K562 (cell line): Measurements from ENCODE around the gene SFTPB. TPM values are rescaled to one million over a fixed set of nuclear protein-coding genes. Genes with fewer than 3 reads are reported as not detected.

Source experiments
- ATAC-seq: fragments of 200-7000 bp; cut with Tn5 transposase; 3 replicates; pipeline ENCODE4 v1.9.1; 2020; ENCODE audit warnings: moderate library complexity
- BruUV-seq: library from RNA; stranded (reverse); fragments of 400-500 nt; replicated peaks from 2 replicates; lab custom pipeline; 2021; lab: Mats Ljungman, UMichigan
- CTCF ChIA-PET: fragments of 300-600 bp; formaldehyde crosslinking; extraction: SDS; loops from one replicate; lab custom pipeline; 2021; ENCODE audit warnings: low intra/inter-chr PET ratio; lab: Yijun Ruan, JAX
- POLR2A ChIA-PET: fragments of 300-600, 350-650 bp; sonication (Branson Sonifier 250); formaldehyde crosslinking; extraction: SDS; loops from one replicate; lab custom pipeline; 2021; ENCODE audit warnings: antibody characterized with exemption, inconsistent platforms; lab: Yijun Ruan, JAX
- DNase-seq, 4 experiments: peaks; one replicate each; pipeline versions ENCODE4 v3.0.0 to v3.0.0-alpha.2; 2011 to 2018; ENCODE audit warnings: low spot score in 3 of 4, mixed read lengths in 3 of 4; ENCODE audit errors: extremely low read depth in 1 of 4
- FAIRE-seq: peaks from 2 replicates; lab custom pipeline; 2011; peaks lifted over from hg19 to GRCh38; lab: Jason Lieb, UNC
- H2AFZ ChIP-seq: 2 replicates; pipeline ENCODE4 v1.6.0; 2011; ENCODE audit warnings: low read depth, low read length, control low read depth, inconsistent platforms
- H3K27ac ChIP-seq: fragments of 200-600 bp; 3 replicates; pipeline ENCODE4 v1.8.0; 2011; ENCODE audit warnings: low read depth, mild to moderate bottlenecking, control low read depth, inconsistent platforms, low read length, moderate library complexity, mixed read lengths; ENCODE audit errors: extremely low read depth
- H3K27me3 ChIP-seq, 2 experiments: fragments of 300-600 bp in 1 of 2; 2 replicates in 1 of 2; 3 replicates in 1 of 2; pipeline versions ENCODE4 v1.6.0 to v1.8.0; 2011; ENCODE audit warnings: inconsistent platforms in 2 of 2, low read length in 2 of 2, mild to moderate bottlenecking in 1 of 2, mixed read lengths in 1 of 2, moderate library complexity in 1 of 2; ENCODE audit not compliant: control insufficient read depth in 2 of 2, insufficient read depth in 2 of 2
- H3K36me3 ChIP-seq: fragments of 300-600 bp; 3 replicates; pipeline ENCODE4 v1.8.0; 2011; ENCODE audit warnings: mild to moderate bottlenecking, low read length, inconsistent platforms; ENCODE audit not compliant: control insufficient read depth, insufficient read depth
- H3K4me1 ChIP-seq, 2 experiments: fragments of 200-600 bp in 1 of 2; replicated peaks in 1 of 2; 2 replicates in 1 of 2; 3 replicates in 1 of 2; pipeline versions ENCODE4 v1.5.1 to v1.8.0; 2011; ENCODE audit warnings: inconsistent platforms in 2 of 2, low read length in 2 of 2, mild to moderate bottlenecking in 1 of 2, mixed read lengths in 1 of 2, moderate library complexity in 1 of 2; ENCODE audit not compliant: control insufficient read depth in 2 of 2, insufficient read depth in 2 of 2
- H3K4me2 ChIP-seq: 2 replicates; pipeline ENCODE4 v1.6.1; 2011; ENCODE audit warnings: low read length, control low read depth, inconsistent platforms, mixed read lengths; ENCODE audit not compliant: insufficient read depth
- H3K4me3 ChIP-seq: fragments of 200-600 bp; sonication (generic), shearing (Covaris generic); 2 replicates; pipeline ENCODE4 v1.5.1; 2016; ENCODE audit warnings: control low read depth, inconsistent platforms
- H3K79me2 ChIP-seq: fragments of 200-600 bp; 3 replicates; pipeline ENCODE4 v1.8.0; 2011; ENCODE audit warnings: low read length, inconsistent platforms; ENCODE audit not compliant: control insufficient read depth, insufficient read depth
- H3K9ac ChIP-seq, 2 experiments: 2 replicates each; pipeline versions ENCODE4 v1.6.0 to v1.6.1; 2011; ENCODE audit warnings: low read depth in 2 of 2, low read length in 2 of 2, control low read depth in 1 of 2, inconsistent platforms in 1 of 2, mild to moderate bottlenecking in 1 of 2, mixed read lengths in 1 of 2; ENCODE audit not compliant: insufficient read depth in 1 of 2
- H3K9me1 ChIP-seq: one replicate; pipeline ENCODE4 v1.6.0; 2011; ENCODE audit warnings: inconsistent platforms, mild to moderate bottlenecking, low read length, moderate library complexity; ENCODE audit not compliant: control insufficient read depth, insufficient read depth
- H3K9me3 ChIP-seq: replicated peaks from 2 replicates; pipeline ENCODE4 v1.5.1; 2011; ENCODE audit warnings: low read depth, low read length, inconsistent platforms; ENCODE audit not compliant: control insufficient read depth, insufficient read depth
- H4K20me1 ChIP-seq: replicated peaks from 2 replicates; pipeline ENCODE4 v1.6.1; 2011; ENCODE audit warnings: low read length, inconsistent platforms, mixed read lengths; ENCODE audit not compliant: control insufficient read depth, insufficient read depth
- ASH1L ChIP-seq: fragments of 450-650 bp; IDR thresholded peaks from 2 replicates; pipeline ENCODE4 v1.6.1; 2018; ENCODE audit warnings: borderline replicate concordance, mild to moderate bottlenecking, low read depth; ENCODE audit not compliant: partially characterized antibody
- L3MBTL2 ChIP-seq: fragments of 450-650 bp; IDR thresholded peaks from 2 replicates; pipeline ENCODE4 v1.6.1; 2016; ENCODE audit warnings: mild to moderate bottlenecking, moderate library complexity
- LARP7 ChIP-seq: fragments of 450-650 bp; IDR thresholded peaks from 2 replicates; pipeline ENCODE4 v1.6.1; 2016
- ZNF695 ChIP-seq: fragments of 450-650 bp; formaldehyde crosslinking; IDR thresholded peaks from 2 replicates; pipeline ENCODE4 v1.4.0; 2020; ENCODE audit warnings: mild to moderate bottlenecking, moderate library complexity
- WGBS: fragments of 100-300 bp; shearing (Covaris generic); methylation state at CpG from one replicate; pipeline ENCODE4 v1.1.6; 2016; ENCODE audit warnings: low coverage, mixed read lengths; ENCODE audit not compliant: insufficient coverage; ENCODE audit errors: missing lambda C conversion rate; 5-methylcytosine and 5-hydroxymethylcytosine counted together
- in situ Hi-C: fragments of 300-500 bp; cut with MboI; formaldehyde crosslinking; loops from 4 replicates; pipeline ENCODE4 v1.15.0; 2018; ENCODE audit warnings: inconsistent platforms, mixed read lengths
- intact Hi-C: fragments of 100-400 bp; cut with micrococcal nuclease; formaldehyde crosslinking; loops from 2 replicates; pipeline ENCODE4 v1.14.2; 2022
- polyA plus RNA-seq, 8 experiments: library from polyadenylated mRNA; depleted of rRNA in 4 of 8; stranded (reverse) in 5 of 8; unstranded in 3 of 8; fragments of >200 nt; fragmentation: Nextera tagmentation in 2 of 8; fragmentation: Illumina TruSeq in 1 of 8; extraction: Ambion mirVana in 2 of 8; extraction: Trizol in 1 of 8; gene quantifications; 2 replicates each; pipeline versions ENCODE4 v1.2.1 to v1.2.3, GENCODE V29; 2011 to 2014; ENCODE audit warnings: inconsistent platforms in 1 of 8, missing spikeins in 1 of 8
- total RNA-seq, 7 experiments: library from RNA; depleted of rRNA in 6 of 7; stranded (reverse); fragments of >200 nt in 6 of 7; fragmentation: Illumina TruSeq in 2 of 7; extraction: Trizol in 2 of 7; gene quantifications; 2 replicates each; pipeline versions ENCODE4 v1.2.1 to v1.2.3, GENCODE V29; 2011 to 2021; ENCODE audit warnings: low replicate concordance in 1 of 7
- TF ChIP-seq, protein P1 (sequence below): sonication (generic); formaldehyde crosslinking; IDR thresholded peaks from 2 replicates; pipeline ENCODE4 v1.5.0; 2020; ENCODE audit warnings: missing genetic modification reagents
- TF ChIP-seq, protein P2 (sequence below): sonication (generic); formaldehyde crosslinking; IDR thresholded peaks from 2 replicates; pipeline ENCODE4 v1.8.0; 2022; ENCODE audit warnings: mild to moderate bottlenecking, missing genetic modification reagents
- TF ChIP-seq, protein P3 (sequence below), 2 experiments: IDR thresholded peaks; 2 replicates each; pipeline ENCODE4 v1.6.1; 2011; ENCODE audit warnings: borderline replicate concordance in 1 of 2, control low read depth in 1 of 2, low read depth in 1 of 2, low read length in 1 of 2, mild to moderate bottlenecking in 1 of 2, mixed read lengths in 1 of 2, moderate library complexity in 1 of 2; ENCODE audit not compliant: insufficient read depth in 1 of 2, insufficient read length in 1 of 2, poor library complexity in 1 of 2, severe bottlenecking in 1 of 2; ENCODE audit errors: extremely low read depth in 1 of 2
- TF ChIP-seq, protein P4 (sequence below): IDR thresholded peaks from 2 replicates; pipeline ENCODE4 v1.6.1; 2011; ENCODE audit not compliant: insufficient read length; ENCODE audit errors: extremely low read depth

SFTPB gene
- total and polyA plus RNA-seq, 9 of the 15 experiments (the other 6 are each of a cell fraction or from before 2014, with no cell fraction given), result 0.03 to 7.0 TPM; not detected in 7

DNA sequence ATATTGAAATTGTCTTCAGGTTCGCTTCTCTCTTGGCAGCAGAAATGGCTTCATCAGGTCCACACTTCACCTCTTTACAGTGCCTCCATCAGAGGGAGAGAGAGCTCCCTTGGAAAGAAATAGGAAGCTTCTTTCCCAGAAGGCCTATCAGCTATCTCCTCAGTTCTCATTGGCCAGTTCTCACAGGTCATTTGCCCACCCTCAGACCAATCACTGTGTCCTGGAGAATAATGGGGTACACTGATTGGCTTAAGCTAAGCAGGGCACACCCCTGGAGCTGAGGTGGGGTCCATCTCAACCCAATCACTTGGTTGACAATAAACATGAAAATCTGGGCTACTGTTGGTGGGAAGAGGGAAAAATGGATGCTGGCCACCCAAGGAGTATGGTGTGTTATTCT, 31.3 kb upstream of the SFTPB start (continued):
- peak; percentile 62 for TF ChIP-seq ASH1L
- TF ChIP-seq LARP7, result no peak
- TF ChIP-seq, protein P1, sequence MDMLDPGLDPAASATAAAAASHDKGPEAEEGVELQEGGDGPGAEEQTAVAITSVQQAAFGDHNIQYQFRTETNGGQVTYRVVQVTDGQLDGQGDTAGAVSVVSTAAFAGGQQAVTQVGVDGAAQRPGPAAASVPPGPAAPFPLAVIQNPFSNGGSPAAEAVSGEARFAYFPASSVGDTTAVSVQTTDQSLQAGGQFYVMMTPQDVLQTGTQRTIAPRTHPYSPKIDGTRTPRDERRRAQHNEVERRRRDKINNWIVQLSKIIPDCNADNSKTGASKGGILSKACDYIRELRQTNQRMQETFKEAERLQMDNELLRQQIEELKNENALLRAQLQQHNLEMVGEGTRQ (CRISPR knock-in tag), result 0 out of 2 replicates have a peak, but pooled peaks have one; percentile 26
- TF ChIP-seq, protein P2, sequence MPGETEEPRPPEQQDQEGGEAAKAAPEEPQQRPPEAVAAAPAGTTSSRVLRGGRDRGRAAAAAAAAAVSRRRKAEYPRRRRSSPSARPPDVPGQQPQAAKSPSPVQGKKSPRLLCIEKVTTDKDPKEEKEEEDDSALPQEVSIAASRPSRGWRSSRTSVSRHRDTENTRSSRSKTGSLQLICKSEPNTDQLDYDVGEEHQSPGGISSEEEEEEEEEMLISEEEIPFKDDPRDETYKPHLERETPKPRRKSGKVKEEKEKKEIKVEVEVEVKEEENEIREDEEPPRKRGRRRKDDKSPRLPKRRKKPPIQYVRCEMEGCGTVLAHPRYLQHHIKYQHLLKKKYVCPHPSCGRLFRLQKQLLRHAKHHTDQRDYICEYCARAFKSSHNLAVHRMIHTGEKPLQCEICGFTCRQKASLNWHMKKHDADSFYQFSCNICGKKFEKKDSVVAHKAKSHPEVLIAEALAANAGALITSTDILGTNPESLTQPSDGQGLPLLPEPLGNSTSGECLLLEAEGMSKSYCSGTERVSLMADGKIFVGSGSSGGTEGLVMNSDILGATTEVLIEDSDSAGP (CRISPR knock-in tag), result no peak
- no peak for TF ChIP-seq L3MBTL2

DNA sequence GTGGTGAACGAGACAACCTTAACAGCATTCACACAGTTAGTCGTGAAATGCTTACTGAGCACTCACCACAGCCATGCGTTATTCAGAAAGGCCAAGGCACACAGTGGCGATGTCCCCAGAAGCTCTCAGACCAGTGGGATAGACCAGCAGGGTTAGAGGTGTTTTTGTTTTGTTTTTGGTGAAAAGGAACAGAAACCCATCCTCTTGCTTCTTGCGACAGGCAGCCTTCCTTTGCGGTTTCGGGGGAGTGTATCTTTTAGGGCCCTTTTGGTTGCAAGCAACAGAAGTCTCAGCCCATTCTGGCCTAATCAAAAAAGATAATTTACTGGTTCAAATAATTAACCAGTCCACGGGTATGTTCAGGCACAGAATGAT, 30.9 kb upstream of the SFTPB start:
- no TSS peak for BruUV-seq
- intact Hi-C loops (no loop called here), in situ Hi-C loops (no loop called here)
- no peaks in the 10 kb centered on the region for H3K9me1 ChIP-seq
- POLR2A ChIA-PET, result no interaction called here
- H2AFZ ChIP-seq, result peak overlapping the region; percentile 76
- H3K36me3 ChIP-seq, result no peaks in the 10 kb centered on the region
- no peak overlapping the region for H3K27ac ChIP-seq
- CTCF ChIA-PET, result no interaction called here
- no peak overlapping the region for H3K4me3 ChIP-seq
- peaks cover 0 to 9% of the 10 kb centered on the region in 2 experiments; a peak in 2 of 5 replicates for H3K4me1 ChIP-seq
- DNase-seq (no peak), FAIRE-seq (no peak), ATAC-seq (peak; percentile 13; the same call in 1 of the 3 replicates)
- peak overlapping the region; percentile 42 for H3K4me2 ChIP-seq
- H3K9ac ChIP-seq, result no peak overlapping the region; a peak in 1 of 4 replicates
- 12% methylated on average over 6 of the region's 8 CpGs for WGBS
- no peaks in the 10 kb centered on the region for H4K20me1 ChIP-seq
- no peaks in the 10 kb centered on the region for H3K79me2 ChIP-seq
- peaks cover 0 to 12% of the 10 kb centered on the region in 2 experiments; a peak in 1 of 5 replicates for H3K27me3 ChIP-seq
- no peaks in the 10 kb centered on the region for H3K9me3 ChIP-seq
- TF ChIP-seq, protein P3, sequence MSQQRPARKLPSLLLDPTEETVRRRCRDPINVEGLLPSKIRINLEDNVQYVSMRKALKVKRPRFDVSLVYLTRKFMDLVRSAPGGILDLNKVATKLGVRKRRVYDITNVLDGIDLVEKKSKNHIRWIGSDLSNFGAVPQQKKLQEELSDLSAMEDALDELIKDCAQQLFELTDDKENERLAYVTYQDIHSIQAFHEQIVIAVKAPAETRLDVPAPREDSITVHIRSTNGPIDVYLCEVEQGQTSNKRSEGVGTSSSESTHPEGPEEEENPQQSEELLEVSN (IDR thresholded peaks at IDR 0.05; ENCODE audit: borderline replicate concordance in 1 of 2, extremely low read depth in 1 of 2, insufficient read depth in 1 of 2, insufficient read length in 1 of 2, low read depth in 1 of 2, low read length in 1 of 2, poor library complexity in 1 of 2, severe bottlenecking in 1 of 2), result no peak
- TF ChIP-seq, protein P4, sequence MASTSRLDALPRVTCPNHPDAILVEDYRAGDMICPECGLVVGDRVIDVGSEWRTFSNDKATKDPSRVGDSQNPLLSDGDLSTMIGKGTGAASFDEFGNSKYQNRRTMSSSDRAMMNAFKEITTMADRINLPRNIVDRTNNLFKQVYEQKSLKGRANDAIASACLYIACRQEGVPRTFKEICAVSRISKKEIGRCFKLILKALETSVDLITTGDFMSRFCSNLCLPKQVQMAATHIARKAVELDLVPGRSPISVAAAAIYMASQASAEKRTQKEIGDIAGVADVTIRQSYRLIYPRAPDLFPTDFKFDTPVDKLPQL, result no peak
- no peak for TF ChIP-seq ZNF695
